Common myeloid progenitor, CD34-positive (primary cell): ENCODE measurements around the gene MAP2K3.

ENCODE experiments used
- CTCF ChIA-PET: fragments of 350-600 bp; sonication (Branson Sonifier 250); formaldehyde crosslinking; loops from one replicate; lab custom pipeline; 2021; ENCODE audit warnings: antibody characterized with exemption; lab: Charles Lee
- POLR2A ChIA-PET: fragments of 350-600 bp; sonication (Branson Sonifier 250); formaldehyde crosslinking; loops from one replicate; lab custom pipeline; 2021; ENCODE audit warnings: antibody characterized with exemption; lab: Charles Lee
- DNase-seq, 3 donors: peaks; one replicate each; pipeline versions ENCODE4 v3.0.0 to v3.0.0-alpha.2; 2013
- H3K27ac ChIP-seq, 2 experiments: 1 replicate in 1 of 2; 2 replicates in 1 of 2; pipeline ENCODE4 v1.7.0; 2013; ENCODE audit warnings: inconsistent platforms in 2 of 2, low read length in 2 of 2, mild to moderate bottlenecking in 2 of 2, low read depth in 1 of 2, moderate library complexity in 1 of 2; ENCODE audit not compliant: severe bottlenecking in 2 of 2, insufficient read depth in 1 of 2, poor library complexity in 1 of 2
- H3K27me3 ChIP-seq, 5 experiments: replicated peaks in 2 of 5; 1 replicate in 3 of 5; 2 replicates in 2 of 5; pipeline versions ENCODE4 v1.6.1 to v1.7.0; 2013; ENCODE audit warnings: low read length in 4 of 5, mild to moderate bottlenecking in 2 of 5, moderate library complexity in 2 of 5, inconsistent platforms in 1 of 5; ENCODE audit not compliant: insufficient read depth in 5 of 5, control insufficient read depth in 4 of 5
- H3K36me3 ChIP-seq, 4 experiments: 1 replicate in 2 of 4; 2 replicates in 2 of 4; pipeline versions ENCODE4 v1.6.1 to v1.7.0; 2013; ENCODE audit warnings: low read length in 3 of 4, control low read depth in 1 of 4, mild to moderate bottlenecking in 1 of 4; ENCODE audit not compliant: control insufficient read depth in 4 of 4, insufficient read depth in 4 of 4
- H3K4me1 ChIP-seq, 4 experiments: 1 replicate in 3 of 4; 2 replicates in 1 of 4; pipeline versions ENCODE4 v1.6.1 to v1.7.1; 2013; ENCODE audit warnings: low read length in 3 of 4, mild to moderate bottlenecking in 3 of 4, control low read depth in 1 of 4, inconsistent platforms in 1 of 4, moderate library complexity in 1 of 4; ENCODE audit not compliant: control insufficient read depth in 4 of 4, insufficient read depth in 4 of 4; ENCODE audit errors: control extremely low read depth in 1 of 4
- H3K4me3 ChIP-seq, 7 experiments: 1 replicate in 4 of 7; 2 replicates in 3 of 7; pipeline versions ENCODE4 v1.5.1 to v1.7.0; 2013; ENCODE audit warnings: mild to moderate bottlenecking in 7 of 7, low read length in 6 of 7, moderate library complexity in 6 of 7, inconsistent platforms in 2 of 7, low read depth in 2 of 7, control low read depth in 1 of 7; ENCODE audit not compliant: insufficient read depth in 4 of 7, control insufficient read depth in 1 of 7; ENCODE audit errors: extremely low read depth in 1 of 7
- H3K9me3 ChIP-seq, 5 experiments: 1 replicate in 4 of 5; 2 replicates in 1 of 5; pipeline versions ENCODE4 v1.6.1 to v1.7.1; 2013; ENCODE audit warnings: low read length in 4 of 5, mild to moderate bottlenecking in 2 of 5, inconsistent platforms in 1 of 5, low read depth in 1 of 5, moderate library complexity in 1 of 5; ENCODE audit not compliant: control insufficient read depth in 4 of 5, insufficient read depth in 2 of 5; ENCODE audit errors: control extremely low read depth in 1 of 5
- WGBS: methylation state at CpG from one replicate; pipeline ENCODE4 v1.1.5; 2013; ENCODE audit not compliant: insufficient coverage; 5-methylcytosine and 5-hydroxymethylcytosine counted together

MAP2K3 gene

GRCh38 chr17:21277332-21277731 is 7.2 kb upstream of the MAP2K3 start:
- no peak overlapping the region for H3K27ac ChIP-seq
- POLR2A ChIA-PET: no interaction called here
- H3K9me3 ChIP-seq: no peaks in the 10 kb centered on the region
- peaks cover 4 to 50% (median 37%) of the 10 kb centered on the region in 4 experiments for H3K4me1 ChIP-seq
- no peak for DNase-seq
- no peaks in the 10 kb centered on the region for H3K36me3 ChIP-seq
- H3K27me3 ChIP-seq: peaks cover 0 to 3% (median 0%) of the 10 kb centered on the region in 5 experiments
- CTCF ChIA-PET: interaction anchor here (1.1 to 3.8 kb wide), 9 partner anchors 11 to 186 kb away, joined by 3 to 26 read pairs (median 3); no protein-coding TSS in a partner anchor
- WGBS: 100% methylated on average over 1 of the region's 3 CpGs
- no peak overlapping the region for H3K4me3 ChIP-seq

GRCh38 chr17:21278450-21279197 is 5.9 kb upstream of the MAP2K3 start:
- Histone ChIP-seq H3K36me3 (no peaks in the 10 kb centered on the region), H3K27me3 (peaks cover 0 to 3% (median 0%) of the 10 kb centered on the region in 5 experiments), H3K4me1 (peaks cover 4 to 52% (median 37%) of the 10 kb centered on the region in 4 experiments), H3K27ac (no peak overlapping the region), H3K9me3 (no peaks in the 10 kb centered on the region), H3K4me3 (no peak overlapping the region)
- DNase-seq: peak; percentile 56 to 88 (median 83)
- 40% methylated on average over 4 of the region's 8 CpGs for WGBS
- ChIA-PET CTCF (interaction anchor here (0.6 to 3.0 kb wide), 15 partner anchors 9 to 235 kb away, joined by 3 to 15 read pairs (median 6); partner anchors contain the start of gene USP22), POLR2A (no interaction called here)

GRCh38 chr17:21279198-21279535 is 5.3 kb upstream of the MAP2K3 start:
- no peak overlapping the region for H3K4me3 ChIP-seq
- no peaks in the 10 kb centered on the region for H3K36me3 ChIP-seq
- ChIA-PET CTCF (interaction anchor here (0.6 to 3.0 kb wide), 14 partner anchors 9 to 236 kb away, joined by 3 to 15 read pairs (median 6); partner anchors contain the start of gene USP22), POLR2A (no interaction called here)
- no peaks in the 10 kb centered on the region for H3K9me3 ChIP-seq
- no peak overlapping the region for H3K27ac ChIP-seq
- H3K27me3 ChIP-seq: peaks cover 0 to 3% (median 0%) of the 10 kb centered on the region in 5 experiments
- H3K4me1 ChIP-seq: peaks cover 4 to 58% (median 42%) of the 10 kb centered on the region in 4 experiments
- 100% methylated on average over 2 of the region's 6 CpGs for WGBS
- DNase-seq: no peak

- Histone ChIP-seq H3K4me3 (no peak overlapping the region), H3K27me3 (peaks cover 0 to 3% (median 0%) of the 10 kb centered on the region in 5 experiments), H3K36me3 (no peaks in the 10 kb centered on the region), H3K4me1 (peaks cover 4 to 56% (median 43%) of the 10 kb centered on the region in 4 experiments), H3K9me3 (no peaks in the 10 kb centered on the region), H3K27ac (no peak overlapping the region)
- WGBS: 90% methylated on average over 6 of the region's 6 CpGs
- ChIA-PET CTCF (interaction anchor here (1.0 to 3.0 kb wide), 16 partner anchors 8 to 236 kb away, joined by 3 to 15 read pairs (median 6); partner anchors contain the start of gene USP22), POLR2A (no interaction called here)
- no peak for DNase-seq
Observed at GRCh38 chr17:21279582-21279981, 4.9 kb upstream of the MAP2K3 start.

GRCh38 chr17:21280081-21280518 is 4.4 kb upstream of the MAP2K3 start:
- ChIA-PET POLR2A (no interaction called here), CTCF (interaction anchor here (0.7 to 3.0 kb wide), 17 partner anchors 8 to 237 kb away, joined by 3 to 15 read pairs (median 5); partner anchors contain the start of gene USP22)
- H3K36me3 ChIP-seq: no peaks in the 10 kb centered on the region
- H3K27ac ChIP-seq: no peak overlapping the region
- peaks cover 0 to 3% (median 0%) of the 10 kb centered on the region in 5 experiments for H3K27me3 ChIP-seq
- H3K4me3 ChIP-seq: no peak overlapping the region
- H3K4me1 ChIP-seq: peaks cover 4 to 52% (median 41%) of the 10 kb centered on the region in 4 experiments
- H3K9me3 ChIP-seq: no peaks in the 10 kb centered on the region
- peak; percentile 80 to 89 (median 88) for DNase-seq
- 44% methylated on average over 4 of the region's 10 CpGs for WGBS

- CTCF ChIA-PET: interaction anchor here (1.0 to 2.3 kb wide), 2 partner anchors 8 to 230 kb away, joined by 3 to 7 read pairs; no protein-coding TSS in a partner anchor
- no peaks in the 10 kb centered on the region for H3K27me3 ChIP-seq
- WGBS: 100% methylated on average over 5 of the region's 5 CpGs
- no peak for DNase-seq
- no peak overlapping the region for H3K4me3 ChIP-seq
- H3K27ac ChIP-seq: no peak overlapping the region
- no peaks in the 10 kb centered on the region for H3K36me3 ChIP-seq
- H3K9me3 ChIP-seq: no peaks in the 10 kb centered on the region
- H3K4me1 ChIP-seq: peaks cover 10 to 58% (median 48%) of the 10 kb centered on the region in 4 experiments
- POLR2A ChIA-PET: no interaction called here
Observed at GRCh38 chr17:21282231-21282630, 2.3 kb upstream of the MAP2K3 start.

GRCh38 chr17:21282850-21283249 is 1.7 kb upstream of the MAP2K3 start:
- no peaks in the 10 kb centered on the region for H3K27me3 ChIP-seq
- H3K36me3 ChIP-seq: no peaks in the 10 kb centered on the region
- no peak for DNase-seq
- ChIA-PET POLR2A (no interaction called here), CTCF (interaction anchor here (2.3 kb wide), 1 partner anchor 9 kb away, joined by 7 read pairs; no protein-coding TSS in a partner anchor)
- H3K4me1 ChIP-seq: peaks cover 12 to 63% (median 54%) of the 10 kb centered on the region in 4 experiments
- WGBS: 96% methylated on average over 5 of the region's 5 CpGs
- H3K9me3 ChIP-seq: no peaks in the 10 kb centered on the region
- H3K27ac ChIP-seq: no peak overlapping the region
- no peak overlapping the region for H3K4me3 ChIP-seq
